Panc1 (cell line): Measurements from ENCODE around the gene CRADD. TPM values are rescaled to one million over a fixed set of nuclear protein-coding genes. Genes with fewer than 3 reads are reported as not detected.

Experiments used
- ATAC-seq: fragments of 200-7000 bp; cut with Tn5 transposase; 2 replicates; pipeline ENCODE4 v1.9.1; 2020; ENCODE audit warnings: mild to moderate bottlenecking, moderate library complexity
- BruUV-seq: library from RNA; stranded (reverse); fragments of 400-500 nt; replicated peaks from 2 replicates; lab custom pipeline; 2021; lab: Mats Ljungman, UMichigan
- CTCF ChIA-PET: fragments of 300-600 bp; sonication (Branson Sonifier 250); formaldehyde crosslinking; loops from one replicate; lab custom pipeline; 2022; ENCODE audit warnings: antibody characterized with exemption; lab: Charles Lee
- POLR2A ChIA-PET: fragments of 300-600 bp; sonication (Branson Sonifier 250); formaldehyde crosslinking; loops from one replicate; lab custom pipeline; 2022; ENCODE audit warnings: antibody characterized with exemption; lab: Charles Lee
- DNase-seq: peaks from one replicate; pipeline ENCODE4 v3.0.0-alpha.2; 2010; ENCODE audit warnings: low read depth, low spot score
- H3K27ac ChIP-seq: 2 replicates; pipeline ENCODE4 v1.5.1; 2011; ENCODE audit warnings: mild to moderate bottlenecking, low read length, inconsistent platforms
- H3K27me3 ChIP-seq: fragments of 200-500 bp; sonication (Bioruptor generic); 2 replicates; pipeline ENCODE4 v1.6.0; 2014; ENCODE audit warnings: low read length, inconsistent platforms; ENCODE audit not compliant: control insufficient read depth, insufficient read depth
- H3K36me3 ChIP-seq: fragments of 200-500 bp; sonication (Bioruptor generic); 2 replicates; pipeline ENCODE4 v1.5.1; 2014; ENCODE audit warnings: inconsistent platforms, mild to moderate bottlenecking, low read length, moderate library complexity; ENCODE audit not compliant: control insufficient read depth, insufficient read depth
- H3K4me1 ChIP-seq: 2 replicates; pipeline ENCODE4 v1.5.1; 2011; ENCODE audit warnings: inconsistent platforms, mild to moderate bottlenecking, low read length, moderate library complexity; ENCODE audit not compliant: control insufficient read depth, insufficient read depth
- H3K4me3 ChIP-seq, 2 experiments: 2 replicates each; pipeline ENCODE4 v1.5.1; 2011 to 2012; ENCODE audit warnings: low read depth in 2 of 2, low read length in 2 of 2, mild to moderate bottlenecking in 2 of 2, inconsistent platforms in 1 of 2, moderate library complexity in 1 of 2
- H3K9me3 ChIP-seq: fragments of 200-500 bp; sonication (Bioruptor generic); 2 replicates; pipeline ENCODE4 v1.5.1; 2014; ENCODE audit warnings: low read depth, mild to moderate bottlenecking, inconsistent platforms, low read length, moderate library complexity; ENCODE audit not compliant: control insufficient read depth, insufficient read depth
- POLR2AphosphoS5 ChIP-seq: IDR thresholded peaks from 2 replicates; pipeline ENCODE4 v1.6.1; 2012; ENCODE audit warnings: mild to moderate bottlenecking, low read depth, low read length, moderate library complexity
- SIN3A ChIP-seq: IDR thresholded peaks from 2 replicates; pipeline ENCODE4 v1.6.1; 2012; ENCODE audit warnings: low read depth, mild to moderate bottlenecking, low read length, moderate library complexity, borderline replicate concordance; ENCODE audit not compliant: insufficient read depth
- TCF7L2 ChIP-seq: IDR thresholded peaks from 2 replicates; pipeline ENCODE4 v1.6.1; 2011; ENCODE audit warnings: mild to moderate bottlenecking, low read depth, low read length, inconsistent platforms
- in situ Hi-C: cut with HindIII; loops from 2 replicates; pipeline ENCODE4 v1.10.0; 2016; ENCODE audit warnings: low sequenced_read_pairs, low pct_unique_long_range_greater_than_20kb
- intact Hi-C: fragments of 100-400 bp; cut with micrococcal nuclease; formaldehyde crosslinking; loops from one replicate; pipeline ENCODE4 v1.10.0; 2022; ENCODE audit not compliant: unreplicated experiment
- total RNA-seq: library from RNA; stranded (reverse); gene quantifications from one replicate; pipeline ENCODE4 v1.2.1, GENCODE V29; 2021; ENCODE audit not compliant: unreplicated experiment
- TF ChIP-seq, protein P1 (sequence below), 2 experiments: IDR thresholded peaks; 2 replicates each; pipeline ENCODE4 v1.6.1; 2011 to 2012; ENCODE audit warnings: low read depth in 2 of 2, control low read depth in 1 of 2, low read length in 1 of 2, mild to moderate bottlenecking in 1 of 2, moderate library complexity in 1 of 2; ENCODE audit not compliant: insufficient read depth in 1 of 2
- TF ChIP-seq, protein P2 (sequence below): fragments of 450-650 bp; IDR thresholded peaks from 2 replicates; pipeline ENCODE4 v1.5.1; 2017; ENCODE audit warnings: mild to moderate bottlenecking

CRADD gene
- total RNA-seq, 1 experiment from 2014 or later, result 7.0 TPM

DNA sequence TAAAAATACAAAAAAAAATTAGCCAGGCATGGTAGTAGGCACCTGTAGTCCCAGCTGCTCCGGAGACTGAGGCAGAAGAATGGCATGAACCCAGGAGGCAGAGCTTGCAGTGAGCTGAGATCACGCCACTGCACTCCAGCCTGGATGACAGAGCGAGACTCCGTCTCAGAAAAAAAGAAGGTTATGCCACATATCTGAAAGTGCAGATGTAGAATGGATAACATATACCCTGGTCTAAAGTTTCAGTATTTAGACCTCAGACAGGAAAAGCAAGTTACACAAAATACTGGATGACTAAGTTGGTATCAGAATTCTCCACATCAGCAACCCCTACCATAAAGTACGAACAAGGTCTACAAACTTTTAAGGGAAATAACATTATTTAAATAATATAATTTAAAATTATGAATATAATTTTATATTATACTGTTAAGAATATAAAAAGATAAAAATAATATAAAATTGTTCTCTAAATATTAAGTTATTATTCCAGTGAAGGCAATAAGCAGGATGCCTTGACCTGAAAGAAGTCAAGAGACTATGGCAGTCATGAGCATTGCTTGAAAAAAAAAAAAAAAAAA is 169.9 kb downstream of the CRADD start:
- no peaks in the 10 kb centered on the region for H3K27me3 ChIP-seq
- TF ChIP-seq, protein P1, sequence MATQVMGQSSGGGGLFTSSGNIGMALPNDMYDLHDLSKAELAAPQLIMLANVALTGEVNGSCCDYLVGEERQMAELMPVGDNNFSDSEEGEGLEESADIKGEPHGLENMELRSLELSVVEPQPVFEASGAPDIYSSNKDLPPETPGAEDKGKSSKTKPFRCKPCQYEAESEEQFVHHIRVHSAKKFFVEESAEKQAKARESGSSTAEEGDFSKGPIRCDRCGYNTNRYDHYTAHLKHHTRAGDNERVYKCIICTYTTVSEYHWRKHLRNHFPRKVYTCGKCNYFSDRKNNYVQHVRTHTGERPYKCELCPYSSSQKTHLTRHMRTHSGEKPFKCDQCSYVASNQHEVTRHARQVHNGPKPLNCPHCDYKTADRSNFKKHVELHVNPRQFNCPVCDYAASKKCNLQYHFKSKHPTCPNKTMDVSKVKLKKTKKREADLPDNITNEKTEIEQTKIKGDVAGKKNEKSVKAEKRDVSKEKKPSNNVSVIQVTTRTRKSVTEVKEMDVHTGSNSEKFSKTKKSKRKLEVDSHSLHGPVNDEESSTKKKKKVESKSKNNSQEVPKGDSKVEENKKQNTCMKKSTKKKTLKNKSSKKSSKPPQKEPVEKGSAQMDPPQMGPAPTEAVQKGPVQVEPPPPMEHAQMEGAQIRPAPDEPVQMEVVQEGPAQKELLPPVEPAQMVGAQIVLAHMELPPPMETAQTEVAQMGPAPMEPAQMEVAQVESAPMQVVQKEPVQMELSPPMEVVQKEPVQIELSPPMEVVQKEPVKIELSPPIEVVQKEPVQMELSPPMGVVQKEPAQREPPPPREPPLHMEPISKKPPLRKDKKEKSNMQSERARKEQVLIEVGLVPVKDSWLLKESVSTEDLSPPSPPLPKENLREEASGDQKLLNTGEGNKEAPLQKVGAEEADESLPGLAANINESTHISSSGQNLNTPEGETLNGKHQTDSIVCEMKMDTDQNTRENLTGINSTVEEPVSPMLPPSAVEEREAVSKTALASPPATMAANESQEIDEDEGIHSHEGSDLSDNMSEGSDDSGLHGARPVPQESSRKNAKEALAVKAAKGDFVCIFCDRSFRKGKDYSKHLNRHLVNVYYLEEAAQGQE (IDR thresholded peaks at IDR 0.05; ENCODE audit: insufficient read depth in 1 of 2, low read depth in 2 of 2, low read length in 1 of 2), result no peak
- TF ChIP-seq SIN3A (no peak), POLR2AphosphoS5 (no peak), TCF7L2 (no peak)
- TF ChIP-seq, protein P2, sequence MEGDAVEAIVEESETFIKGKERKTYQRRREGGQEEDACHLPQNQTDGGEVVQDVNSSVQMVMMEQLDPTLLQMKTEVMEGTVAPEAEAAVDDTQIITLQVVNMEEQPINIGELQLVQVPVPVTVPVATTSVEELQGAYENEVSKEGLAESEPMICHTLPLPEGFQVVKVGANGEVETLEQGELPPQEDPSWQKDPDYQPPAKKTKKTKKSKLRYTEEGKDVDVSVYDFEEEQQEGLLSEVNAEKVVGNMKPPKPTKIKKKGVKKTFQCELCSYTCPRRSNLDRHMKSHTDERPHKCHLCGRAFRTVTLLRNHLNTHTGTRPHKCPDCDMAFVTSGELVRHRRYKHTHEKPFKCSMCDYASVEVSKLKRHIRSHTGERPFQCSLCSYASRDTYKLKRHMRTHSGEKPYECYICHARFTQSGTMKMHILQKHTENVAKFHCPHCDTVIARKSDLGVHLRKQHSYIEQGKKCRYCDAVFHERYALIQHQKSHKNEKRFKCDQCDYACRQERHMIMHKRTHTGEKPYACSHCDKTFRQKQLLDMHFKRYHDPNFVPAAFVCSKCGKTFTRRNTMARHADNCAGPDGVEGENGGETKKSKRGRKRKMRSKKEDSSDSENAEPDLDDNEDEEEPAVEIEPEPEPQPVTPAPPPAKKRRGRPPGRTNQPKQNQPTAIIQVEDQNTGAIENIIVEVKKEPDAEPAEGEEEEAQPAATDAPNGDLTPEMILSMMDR, result no peak
- H3K4me3 ChIP-seq, result no peak overlapping the region
- ChIA-PET POLR2A (no interaction called here), CTCF (no interaction called here)
- no peaks in the 10 kb centered on the region for H3K36me3 ChIP-seq
- H3K27ac ChIP-seq, result no peak overlapping the region
- ATAC-seq (no peak), DNase-seq (no peak)
- BruUV-seq, result no TSS peak
- H3K9me3 ChIP-seq, result no peaks in the 10 kb centered on the region
- intact Hi-C loops (no loop called here), in situ Hi-C loops (no loop called here)
- no peaks in the 10 kb centered on the region for H3K4me1 ChIP-seq

GRCh38 chr12:93847517-93848474 is 170.6 kb downstream of the CRADD start:
- no peak for TF ChIP-seq POLR2AphosphoS5
- H3K4me3 ChIP-seq, result no peak overlapping the region
- in situ Hi-C loops, result no loop called here
- intact Hi-C loops, result no loop called here
- no peaks in the 10 kb centered on the region for H3K9me3 ChIP-seq
- H3K27me3 ChIP-seq, result no peaks in the 10 kb centered on the region
- DNase-seq (no peak), ATAC-seq (no peak)
- no peak overlapping the region for H3K27ac ChIP-seq
- BruUV-seq, result no TSS peak
- ChIA-PET CTCF (no interaction called here), POLR2A (no interaction called here)
- H3K36me3 ChIP-seq, result no peaks in the 10 kb centered on the region
- no peaks in the 10 kb centered on the region for H3K4me1 ChIP-seq
